Liver (tissue), 9 donors: ENCODE measurements around the gene SRXN1. TPM values are rescaled to one million over a fixed set of nuclear protein-coding genes. Genes with fewer than 3 reads are reported as not detected.

Experiments
- DNase-seq: peaks from one replicate; pipeline ENCODE4 v3.0.0-alpha.2; 2017; ENCODE audit warnings: low spot score
- H3K27ac ChIP-seq, 2 donors: one replicate each; pipeline ENCODE4 v1.7.0; 2013; ENCODE audit warnings: inconsistent platforms in 2 of 2, low read length in 2 of 2, control low read depth in 1 of 2, low read depth in 1 of 2, mild to moderate bottlenecking in 1 of 2
- H3K27me3 ChIP-seq, 4 donors: one replicate each; pipeline versions ENCODE4 v1.6.1 to v1.7.0; 2013; ENCODE audit warnings: low read length in 3 of 4, inconsistent platforms in 1 of 4, mild to moderate bottlenecking in 1 of 4, moderate library complexity in 1 of 4; ENCODE audit not compliant: control insufficient read depth in 4 of 4, insufficient read depth in 4 of 4
- H3K36me3 ChIP-seq, 4 donors: one replicate each; pipeline versions ENCODE4 v1.6.1 to v1.7.0; 2013; ENCODE audit warnings: low read length in 3 of 4, mild to moderate bottlenecking in 3 of 4, low read depth in 1 of 4, moderate library complexity in 1 of 4; ENCODE audit not compliant: control insufficient read depth in 4 of 4, insufficient read depth in 3 of 4
- H3K4me1 ChIP-seq, 4 donors: one replicate each; pipeline versions ENCODE4 v1.6.1 to v1.7.0; 2013; ENCODE audit warnings: low read length in 3 of 4, mild to moderate bottlenecking in 3 of 4, moderate library complexity in 1 of 4; ENCODE audit not compliant: control insufficient read depth in 4 of 4, insufficient read depth in 4 of 4
- H3K4me3 ChIP-seq, 3 donors: one replicate each; pipeline versions ENCODE4 v1.6.1 to v1.7.0; 2013; ENCODE audit warnings: low read length in 3 of 3, control low read depth in 1 of 3, low read depth in 1 of 3, mild to moderate bottlenecking in 1 of 3
- H3K9ac ChIP-seq, 2 donors: one replicate each; pipeline ENCODE4 v1.7.0; 2013; ENCODE audit warnings: low read length in 2 of 2, mild to moderate bottlenecking in 2 of 2, moderate library complexity in 2 of 2, control low read depth in 1 of 2, low read depth in 1 of 2
- H3K9me3 ChIP-seq, 4 donors: one replicate each; pipeline versions ENCODE4 v1.6.1 to v1.7.0; 2013; ENCODE audit warnings: low read length in 3 of 4; ENCODE audit not compliant: control insufficient read depth in 4 of 4
- ATF3 ChIP-seq: IDR thresholded peaks from 2 replicates; pipeline ENCODE4 v1.6.1; 2016; ENCODE audit warnings: antibody characterized with exemption
- CTCF ChIP-seq: fragments of 150-350 bp; IDR thresholded peaks from 2 replicates; pipeline ENCODE4 v1.5.1; 2017; ENCODE audit warnings: improper control_type of control experiment, low read depth, low read length; ENCODE audit not compliant: missing input control
- EGR1 ChIP-seq, 2 donors: IDR thresholded peaks; 2 replicates each; pipeline ENCODE4 v1.6.1; 2016 to 2018; ENCODE audit warnings: antibody characterized with exemption in 2 of 2, low read depth in 2 of 2
- FOXA1 ChIP-seq: IDR thresholded peaks from 2 replicates; pipeline ENCODE4 v1.6.1; 2016; ENCODE audit warnings: antibody characterized with exemption
- FOXA2 ChIP-seq: IDR thresholded peaks from 2 replicates; pipeline ENCODE4 v1.6.1; 2016; ENCODE audit warnings: antibody characterized with exemption
- HNF4A ChIP-seq, 2 donors: conservative IDR thresholded peaks; 2 replicates each; pipeline ENCODE4 v1.6.1; 2016; ENCODE audit warnings: antibody characterized with exemption in 2 of 2, mild to moderate bottlenecking in 2 of 2
- HNF4G ChIP-seq: IDR thresholded peaks from 2 replicates; pipeline ENCODE4 v1.6.1; 2016; ENCODE audit warnings: antibody characterized with exemption
- JUND ChIP-seq, 2 donors: IDR thresholded peaks; 2 replicates each; pipeline ENCODE4 v1.6.1; 2016; ENCODE audit warnings: antibody characterized with exemption in 2 of 2
- MAX ChIP-seq: IDR thresholded peaks from 2 replicates; pipeline ENCODE4 v1.6.1; 2016; ENCODE audit warnings: antibody characterized with exemption
- NR2F2 ChIP-seq: IDR thresholded peaks from 2 replicates; pipeline ENCODE4 v1.6.1; 2016; ENCODE audit warnings: antibody characterized with exemption
- REST ChIP-seq: IDR thresholded peaks from 2 replicates; pipeline ENCODE4 v1.6.1; 2016; ENCODE audit warnings: antibody characterized with exemption, mild to moderate bottlenecking
- RXRA ChIP-seq, 2 donors: IDR thresholded peaks; 2 replicates each; pipeline ENCODE4 v1.6.1; 2017 to 2018; ENCODE audit warnings: antibody characterized with exemption in 2 of 2, mild to moderate bottlenecking in 1 of 2
- SP1 ChIP-seq: IDR thresholded peaks from 2 replicates; pipeline ENCODE4 v1.6.1; 2018; ENCODE audit warnings: antibody characterized with exemption, mild to moderate bottlenecking
- YY1 ChIP-seq: IDR thresholded peaks from 2 replicates; pipeline ENCODE4 v1.6.1; 2016; ENCODE audit warnings: antibody characterized with exemption, mild to moderate bottlenecking
- ZBTB33 ChIP-seq: IDR thresholded peaks from 2 replicates; pipeline ENCODE4 v1.6.1; 2016; ENCODE audit warnings: antibody characterized with exemption
- WGBS: extraction: QIAGEN DNeasy Blood & Tissue Kit; methylation state at CpG from one replicate; pipeline ENCODE4 v1.1.7; 2013; 5-methylcytosine and 5-hydroxymethylcytosine counted together
- polyA plus RNA-seq, 2 donors: library from polyadenylated mRNA; stranded (reverse) in 1 of 2; unstranded in 1 of 2; fragments of 200-250 nt in 1 of 2; fragments of >200 nt in 1 of 2; fragmentation: Nextera tagmentation in 1 of 2; extraction: Ambion mirVana in 1 of 2; gene quantifications; one replicate each; pipeline versions ENCODE4 v1.2.1 to v1.2.3, GENCODE V29; 2013 to 2015
- total RNA-seq, 2 donors: library from RNA; depleted of rRNA; stranded (reverse); fragments of >200 nt; gene quantifications; one replicate each; pipeline ENCODE4 v1.2.3, GENCODE V29; 2014
- donor health status: healthy.
- donor health status: healthy.
- donor health status: healthy.
- donor health status: healthy.
- donor health status: healthy.

The SRXN1 gene
- total and polyA plus RNA-seq, 4 donors = 14.3 to 60.2 (median 24.8) TPM

- Histone ChIP-seq H3K27me3 (peaks cover 0 to 4% (median 0%) of the 10 kb centered on the region in 4 donors), H3K27ac (no peak overlapping the region), H3K9ac (no peak overlapping the region), H3K4me3 (no peak overlapping the region), H3K4me1 (peaks cover 5 to 8% (median 7%) of the 10 kb centered on the region in 4 donors), H3K9me3 (no peaks in the 10 kb centered on the region), H3K36me3 (no peaks in the 10 kb centered on the region)
- no peak for TF ChIP-seq JUND (IDR thresholded peaks at IDR 0.05)
- no peak for DNase-seq
- WGBS = 78% methylated on average over 2 of the region's 2 CpGs
Measured at GRCh38 chr20:680638-681187, 27.7 kb upstream of the SRXN1 start.

GRCh38 chr20:677957-678356 is 25.0 kb upstream of the SRXN1 start:
- H3K27me3 ChIP-seq = peaks cover 0 to 8% (median 4%) of the 10 kb centered on the region in 4 donors
- H3K36me3 ChIP-seq = no peaks in the 10 kb centered on the region
- H3K27ac ChIP-seq = no peak overlapping the region
- H3K4me3 ChIP-seq = no peak overlapping the region
- no peaks in the 10 kb centered on the region for H3K9me3 ChIP-seq
- no peak overlapping the region for H3K9ac ChIP-seq
- DNase-seq = no peak
- H3K4me1 ChIP-seq = peaks cover 6 to 16% (median 10%) of the 10 kb centered on the region in 4 donors
- TF ChIP-seq ATF3 (no peak), CTCF (no peak), JUND (IDR thresholded peaks at IDR 0.05) (no peak), HNF4G (no peak), FOXA2 (no peak), ZBTB33 (no peak), FOXA1 (no peak), YY1 (no peak), SP1 (no peak)
- WGBS = 76% methylated on average over 5 of the region's 5 CpGs

- no peak overlapping the region for H3K4me3 ChIP-seq
- no peaks in the 10 kb centered on the region for H3K9me3 ChIP-seq
- H3K27ac ChIP-seq = no peak overlapping the region
- H3K4me1 ChIP-seq = peaks cover 6 to 16% (median 10%) of the 10 kb centered on the region in 4 donors
- H3K9ac ChIP-seq = no peak overlapping the region
- 65% methylated on average over 3 of the region's 3 CpGs for WGBS
- DNase-seq = no peak
- peaks cover 0 to 8% (median 4%) of the 10 kb centered on the region in 4 donors for H3K27me3 ChIP-seq
- H3K36me3 ChIP-seq = no peaks in the 10 kb centered on the region
- TF ChIP-seq HNF4G (no peak), FOXA1 (no peak), NR2F2 (no peak), EGR1 (IDR thresholded peaks at IDR 0.05; ENCODE audit: low read depth in 2 of 2) (no peak), CTCF (no peak), FOXA2 (no peak), REST (no peak), RXRA (IDR thresholded peaks at IDR 0.05) (no peak), SP1 (no peak), MAX (no peak), HNF4A (conservative IDR thresholded peaks at IDR 0.05) (no peak), YY1 (no peak), ATF3 (no peak), JUND (IDR thresholded peaks at IDR 0.05) (no peak)
Measured at GRCh38 chr20:676967-677366, 24.0 kb upstream of the SRXN1 start.
